DND-41 (cell line): ENCODE results near the gene RNLS.

ENCODE experiments used
- ATAC-seq: fragments of 200-7000 bp; cut with Tn5 transposase; 3 replicates; pipeline ENCODE4 v1.9.1; 2021; ENCODE audit warnings: low read depth; ENCODE audit not compliant: insufficient read depth
- DNase-seq: peaks from one replicate; pipeline ENCODE4 v3.0.0-alpha.2; 2020
- H2AFZ ChIP-seq: 2 replicates; pipeline ENCODE4 v1.6.0; 2012; ENCODE audit warnings: low read depth, low read length
- H3K27ac ChIP-seq: 2 replicates; pipeline ENCODE4 v1.5.1; 2012; ENCODE audit warnings: low read length, inconsistent platforms
- H3K27me3 ChIP-seq: fragments of 200-600 bp; sonication (generic); 2 replicates; pipeline ENCODE4 v1.6.0; 2012; ENCODE audit warnings: low read length, mild to moderate bottlenecking, inconsistent platforms; ENCODE audit not compliant: insufficient read depth, poor library complexity
- H3K36me3 ChIP-seq: 2 replicates; pipeline ENCODE4 v1.5.1; 2012; ENCODE audit warnings: low read length, inconsistent platforms; ENCODE audit not compliant: insufficient read depth
- H3K4me1 ChIP-seq: 2 replicates; pipeline ENCODE4 v1.5.1; 2012; ENCODE audit warnings: mild to moderate bottlenecking, low read length; ENCODE audit not compliant: insufficient read depth
- H3K4me2 ChIP-seq: 2 replicates; pipeline ENCODE4 v1.6.0; 2012; ENCODE audit warnings: mild to moderate bottlenecking, moderate library complexity, low read length, inconsistent platforms; ENCODE audit not compliant: insufficient read depth
- H3K4me3 ChIP-seq, 2 experiments: fragments of 200-600 bp in 1 of 2; shearing (Covaris generic) in 1 of 2; 2 replicates each; pipeline ENCODE4 v1.5.1; 2012 to 2016; ENCODE audit warnings: inconsistent platforms in 2 of 2, low read length in 2 of 2, mild to moderate bottlenecking in 2 of 2, low read depth in 1 of 2, moderate library complexity in 1 of 2
- H3K79me2 ChIP-seq: 2 replicates; pipeline ENCODE4 v1.6.0; 2012; ENCODE audit warnings: low read length, inconsistent platforms; ENCODE audit not compliant: insufficient read depth
- H3K9ac ChIP-seq: 2 replicates; pipeline ENCODE4 v1.6.0; 2012; ENCODE audit warnings: low read depth, mild to moderate bottlenecking, inconsistent platforms, low read length, moderate library complexity
- H3K9me3 ChIP-seq: 2 replicates; pipeline ENCODE4 v1.5.1; 2012; ENCODE audit warnings: low read length, moderate library complexity, mild to moderate bottlenecking, inconsistent platforms; ENCODE audit not compliant: insufficient read depth, severe bottlenecking
- H4K20me1 ChIP-seq: 2 replicates; pipeline ENCODE4 v1.6.0; 2012; ENCODE audit warnings: low read length; ENCODE audit not compliant: insufficient read depth
- CTCF ChIP-seq: IDR thresholded peaks from 2 replicates; pipeline ENCODE4 v1.5.1; 2012; ENCODE audit warnings: borderline replicate concordance, low read length, moderate library complexity, mild to moderate bottlenecking; ENCODE audit not compliant: poor library complexity, severe bottlenecking; ENCODE audit errors: extremely low read depth
- EZH2 ChIP-seq: IDR thresholded peaks from 3 replicates; pipeline ENCODE4 v1.6.1; 2012; ENCODE audit warnings: borderline replicate concordance, low read depth, mild to moderate bottlenecking, moderate library complexity, low read length, inconsistent platforms; ENCODE audit not compliant: severe bottlenecking

The RNLS gene

GRCh38 chr10:88415533-88416130 lies 167.5 kb downstream of the RNLS start:
- Histone ChIP-seq H3K36me3 (no peaks in the 10 kb centered on the region), H3K27me3 (no peaks in the 10 kb centered on the region), H3K4me3 (no peak overlapping the region), H3K79me2 (no peaks in the 10 kb centered on the region), H3K4me2 (no peak overlapping the region), H4K20me1 (no peaks in the 10 kb centered on the region), H2AFZ (peak overlapping the region; percentile 45; the same call in 1 of the 2 replicates), H3K9ac (no peak overlapping the region), H3K27ac (no peak overlapping the region), H3K4me1 (no peaks in the 10 kb centered on the region), H3K9me3 (no peaks in the 10 kb centered on the region)
- no peak for ATAC-seq
- no peak for DNase-seq
- no peak for TF ChIP-seq CTCF
- TF ChIP-seq EZH2: no peak

- Histone ChIP-seq H2AFZ (no peak overlapping the region), H3K27ac (no peak overlapping the region)
These were observed 169.7 kb downstream of the RNLS start for GRCh38 chr10:88413412-88413811.

GRCh38 chr10:88411772-88412349 lies 171.3 kb downstream of the RNLS start:
- no peak for ATAC-seq
- Histone ChIP-seq H3K9me3 (no peaks in the 10 kb centered on the region), H3K4me3 (no peak overlapping the region), H3K4me1 (no peaks in the 10 kb centered on the region), H2AFZ (no peak overlapping the region), H3K27me3 (no peaks in the 10 kb centered on the region), H3K79me2 (no peaks in the 10 kb centered on the region), H3K27ac (no peak overlapping the region), H4K20me1 (no peaks in the 10 kb centered on the region), H3K4me2 (no peak overlapping the region), H3K9ac (no peak overlapping the region), H3K36me3 (no peaks in the 10 kb centered on the region)
- TF ChIP-seq EZH2 (no peak), CTCF (no peak)
- DNase-seq: no peak

More at GRCh38 chr10:88413412-88413811, 169.7 kb downstream of the RNLS start:
- no peaks in the 10 kb centered on the region for H3K9me3 ChIP-seq
- H4K20me1 ChIP-seq: no peaks in the 10 kb centered on the region
- H3K4me2 ChIP-seq: no peak overlapping the region
- ATAC-seq (no peak), DNase-seq (no peak)
- TF ChIP-seq CTCF: no peak
- TF ChIP-seq EZH2: no peak
- no peak overlapping the region for H3K4me3 ChIP-seq
- no peaks in the 10 kb centered on the region for H3K27me3 ChIP-seq
- no peaks in the 10 kb centered on the region for H3K79me2 ChIP-seq
- H3K9ac ChIP-seq: no peak overlapping the region
- no peaks in the 10 kb centered on the region for H3K4me1 ChIP-seq
- no peaks in the 10 kb centered on the region for H3K36me3 ChIP-seq
